ENCODE measurements around the gene HAUS5.
"Not testable (repeated sequence)": the region's sequence is repeated elsewhere in the genome, so short reads cannot be mapped to it uniquely, and the experiment has no call there.

The HAUS5 gene

DNA sequence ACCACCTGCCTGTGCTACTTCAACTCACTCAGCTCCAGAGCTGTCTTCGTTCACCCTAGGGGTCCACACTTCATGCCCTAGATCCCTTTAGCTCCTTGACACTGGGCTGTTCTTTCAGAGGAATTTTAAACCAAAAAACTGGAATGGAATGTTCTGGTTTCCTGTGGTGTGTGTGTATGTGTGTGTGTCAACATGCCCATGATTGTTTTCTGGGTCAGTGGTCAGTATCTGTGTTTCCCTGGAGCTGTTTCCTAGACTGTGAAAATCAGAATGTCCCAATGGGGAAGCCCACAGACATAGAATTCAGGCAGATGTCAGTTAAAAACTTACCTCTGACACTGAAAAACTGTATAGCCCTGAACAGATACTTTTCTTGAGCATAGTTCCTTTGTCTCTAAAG is 25.2 kb upstream of the HAUS5 start:
- Histone ChIP-seq H3K36me3 (no peaks in the 10 kb centered on the region), H3K27ac (no peak overlapping the region), H3K4me3 (ENCODE audit: low read depth, low read length) (no peak overlapping the region), H3K9me3 (ENCODE audit: severe bottlenecking) (no peaks in the 10 kb centered on the region), H3K27me3 (ENCODE audit: insufficient read depth, low read depth, severe bottlenecking) (no peaks in the 10 kb centered on the region)
- TF ChIP-seq, protein P1, sequence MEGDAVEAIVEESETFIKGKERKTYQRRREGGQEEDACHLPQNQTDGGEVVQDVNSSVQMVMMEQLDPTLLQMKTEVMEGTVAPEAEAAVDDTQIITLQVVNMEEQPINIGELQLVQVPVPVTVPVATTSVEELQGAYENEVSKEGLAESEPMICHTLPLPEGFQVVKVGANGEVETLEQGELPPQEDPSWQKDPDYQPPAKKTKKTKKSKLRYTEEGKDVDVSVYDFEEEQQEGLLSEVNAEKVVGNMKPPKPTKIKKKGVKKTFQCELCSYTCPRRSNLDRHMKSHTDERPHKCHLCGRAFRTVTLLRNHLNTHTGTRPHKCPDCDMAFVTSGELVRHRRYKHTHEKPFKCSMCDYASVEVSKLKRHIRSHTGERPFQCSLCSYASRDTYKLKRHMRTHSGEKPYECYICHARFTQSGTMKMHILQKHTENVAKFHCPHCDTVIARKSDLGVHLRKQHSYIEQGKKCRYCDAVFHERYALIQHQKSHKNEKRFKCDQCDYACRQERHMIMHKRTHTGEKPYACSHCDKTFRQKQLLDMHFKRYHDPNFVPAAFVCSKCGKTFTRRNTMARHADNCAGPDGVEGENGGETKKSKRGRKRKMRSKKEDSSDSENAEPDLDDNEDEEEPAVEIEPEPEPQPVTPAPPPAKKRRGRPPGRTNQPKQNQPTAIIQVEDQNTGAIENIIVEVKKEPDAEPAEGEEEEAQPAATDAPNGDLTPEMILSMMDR (IDR thresholded peaks at IDR 0.05; ENCODE audit: low read depth, low read length), result no peak
- no peak for DNase-seq

- H3K4me3 ChIP-seq (ENCODE audit: low read depth, low read length), result no peak overlapping the region
- H3K27me3 ChIP-seq (ENCODE audit: insufficient read depth, low read depth, severe bottlenecking), result no peaks in the 10 kb centered on the region
- no peak overlapping the region for H3K27ac ChIP-seq
- TF ChIP-seq, protein P1 (IDR thresholded peaks at IDR 0.05; ENCODE audit: low read depth, low read length), result no peak
- no peaks in the 10 kb centered on the region for H3K9me3 ChIP-seq (ENCODE audit: severe bottlenecking)
- no peak for DNase-seq
- H3K36me3 ChIP-seq, result no peaks in the 10 kb centered on the region
Observed at GRCh38 chr19:35590875-35591274, 21.7 kb upstream of the HAUS5 start.

DNA sequence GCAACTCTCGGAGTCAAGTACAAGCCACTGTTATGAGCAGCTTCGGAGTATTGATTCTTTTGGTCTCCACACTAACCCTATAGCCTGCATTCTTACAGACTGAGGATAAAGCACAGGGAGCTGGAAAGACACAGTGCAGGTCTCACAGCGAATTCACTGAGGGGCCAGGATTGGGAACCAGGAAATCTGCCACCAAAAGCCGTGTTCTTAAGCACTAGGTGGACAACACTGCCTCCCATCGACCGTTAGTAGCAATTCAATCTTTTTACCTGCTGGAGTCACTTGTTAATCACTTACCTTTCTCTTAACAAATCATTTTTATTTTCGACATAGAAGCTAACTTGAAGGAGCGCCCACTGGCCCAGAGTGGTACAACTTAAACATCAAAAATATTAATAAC is 20.3 kb upstream of the HAUS5 start:
- no peaks in the 10 kb centered on the region for H3K9me3 ChIP-seq (ENCODE audit: severe bottlenecking)
- H3K4me3 ChIP-seq (ENCODE audit: low read depth, low read length), result no peak overlapping the region
- no peaks in the 10 kb centered on the region for H3K36me3 ChIP-seq
- TF ChIP-seq, protein P1 (IDR thresholded peaks at IDR 0.05; ENCODE audit: low read depth, low read length), result peak; percentile 77
- H3K27ac ChIP-seq, result no peak overlapping the region
- no peaks in the 10 kb centered on the region for H3K27me3 ChIP-seq (ENCODE audit: insufficient read depth, low read depth, severe bottlenecking)
- peak; percentile 29 for DNase-seq

DNA sequence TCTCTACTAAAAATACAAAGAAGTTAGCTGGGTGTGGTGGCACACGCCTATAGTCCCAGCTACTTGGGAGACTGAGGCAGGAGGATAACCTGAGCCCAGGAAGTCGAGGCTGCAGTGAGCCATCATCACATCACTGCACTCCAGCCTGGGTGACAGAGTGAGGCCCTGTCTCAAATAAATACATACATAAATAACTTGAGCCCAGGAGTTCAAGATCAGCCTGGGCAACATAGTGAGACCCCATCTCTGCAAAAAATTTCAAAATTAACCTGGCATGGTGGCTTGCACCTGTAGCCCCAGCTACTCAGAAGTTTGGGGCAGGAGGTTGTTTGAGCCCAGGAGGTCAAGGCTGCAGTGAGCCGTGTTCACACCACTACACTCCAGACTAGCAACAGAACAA is 17.5 kb upstream of the HAUS5 start:
- H3K9me3 ChIP-seq (ENCODE audit: severe bottlenecking); H3K27me3 ChIP-seq (ENCODE audit: insufficient read depth, low read depth, severe bottlenecking); H3K4me3 ChIP-seq (ENCODE audit: low read depth, low read length); H3K36me3 ChIP-seq; H3K27ac ChIP-seq; DNase-seq: not testable (repeated sequence)

GRCh38 chr19:35595928-35596327 is 16.6 kb upstream of the HAUS5 start:
- H3K27ac ChIP-seq, result no peak overlapping the region
- TF ChIP-seq, protein P1 (IDR thresholded peaks at IDR 0.05; ENCODE audit: low read depth, low read length), result no peak
- no peaks in the 10 kb centered on the region for H3K36me3 ChIP-seq
- no peak overlapping the region for H3K4me3 ChIP-seq (ENCODE audit: low read depth, low read length)
- DNase-seq, result no peak
- H3K9me3 ChIP-seq (ENCODE audit: severe bottlenecking), result no peaks in the 10 kb centered on the region
- H3K27me3 ChIP-seq (ENCODE audit: insufficient read depth, low read depth, severe bottlenecking), result no peaks in the 10 kb centered on the region

DNA sequence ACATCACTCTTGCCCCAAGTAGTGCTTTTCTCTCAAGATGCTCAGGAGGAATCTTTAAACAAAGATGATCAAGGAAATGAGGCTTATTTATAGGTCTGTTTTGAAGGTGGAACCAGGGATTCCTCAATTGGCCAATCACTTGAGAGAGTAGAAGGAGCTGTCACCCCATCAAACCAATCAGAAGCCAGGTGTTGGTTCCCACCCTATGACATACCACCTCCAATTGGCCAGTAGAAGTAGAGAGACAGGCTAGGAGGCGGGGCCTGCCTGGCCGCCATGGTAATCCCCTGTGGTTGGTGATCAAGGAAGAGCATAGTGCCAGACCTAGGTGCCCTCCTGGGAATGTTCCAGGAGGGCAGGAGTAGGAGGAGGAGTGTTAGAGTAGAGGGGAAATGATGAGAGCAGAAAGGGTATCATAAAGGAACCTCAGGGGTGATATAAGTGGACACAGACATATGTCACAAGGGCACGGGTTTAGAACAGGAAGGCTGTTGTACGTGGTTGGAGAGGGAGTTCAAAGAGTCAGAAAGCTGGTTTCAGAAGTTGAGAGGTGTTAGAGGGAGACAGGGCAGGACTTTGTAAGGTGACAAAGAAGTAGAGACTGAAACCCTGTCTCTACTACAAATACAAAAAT is 16.1 kb upstream of the HAUS5 start:
- TF ChIP-seq, protein P1 (IDR thresholded peaks at IDR 0.05; ENCODE audit: low read depth, low read length), result no peak
- Histone ChIP-seq H3K36me3 (no peaks in the 10 kb centered on the region), H3K27me3 (ENCODE audit: insufficient read depth, low read depth, severe bottlenecking) (no peaks in the 10 kb centered on the region), H3K27ac (no peak overlapping the region), H3K4me3 (ENCODE audit: low read depth, low read length) (no peak overlapping the region), H3K9me3 (ENCODE audit: severe bottlenecking) (no peaks in the 10 kb centered on the region)
- DNase-seq, result no peak
